K562 (cell line): ENCODE results near the gene GIMAP8. TPM values are rescaled to one million over a fixed set of nuclear protein-coding genes. Genes with fewer than 3 reads are reported as not detected.

Experiments used
- ATAC-seq: fragments of 200-7000 bp; cut with Tn5 transposase; 3 replicates; pipeline ENCODE4 v1.9.1; 2020; ENCODE audit warnings: moderate library complexity
- BruUV-seq: library from RNA; stranded (reverse); fragments of 400-500 nt; replicated peaks from 2 replicates; lab custom pipeline; 2021; lab: Mats Ljungman, UMichigan
- CTCF ChIA-PET: fragments of 300-600 bp; formaldehyde crosslinking; extraction: SDS; loops from one replicate; lab custom pipeline; 2021; ENCODE audit warnings: low intra/inter-chr PET ratio; lab: Yijun Ruan, JAX
- POLR2A ChIA-PET: fragments of 300-600, 350-650 bp; sonication (Branson Sonifier 250); formaldehyde crosslinking; extraction: SDS; loops from one replicate; lab custom pipeline; 2021; ENCODE audit warnings: antibody characterized with exemption, inconsistent platforms; lab: Yijun Ruan, JAX
- DNase-seq, 4 experiments: peaks; one replicate each; pipeline versions ENCODE4 v3.0.0 to v3.0.0-alpha.2; 2011 to 2018; ENCODE audit warnings: low spot score in 3 of 4, mixed read lengths in 3 of 4; ENCODE audit errors: extremely low read depth in 1 of 4
- FAIRE-seq: peaks from 2 replicates; lab custom pipeline; 2011; peaks lifted over from hg19 to GRCh38; lab: Jason Lieb, UNC
- H2AFZ ChIP-seq: 2 replicates; pipeline ENCODE4 v1.6.0; 2011; ENCODE audit warnings: low read depth, low read length, control low read depth, inconsistent platforms
- H3K27ac ChIP-seq: fragments of 200-600 bp; 3 replicates; pipeline ENCODE4 v1.8.0; 2011; ENCODE audit warnings: low read depth, mild to moderate bottlenecking, control low read depth, inconsistent platforms, low read length, moderate library complexity, mixed read lengths; ENCODE audit errors: extremely low read depth
- H3K27me3 ChIP-seq, 2 experiments: fragments of 300-600 bp in 1 of 2; 2 replicates in 1 of 2; 3 replicates in 1 of 2; pipeline versions ENCODE4 v1.6.0 to v1.8.0; 2011; ENCODE audit warnings: inconsistent platforms in 2 of 2, low read length in 2 of 2, mild to moderate bottlenecking in 1 of 2, mixed read lengths in 1 of 2, moderate library complexity in 1 of 2; ENCODE audit not compliant: control insufficient read depth in 2 of 2, insufficient read depth in 2 of 2
- H3K36me3 ChIP-seq: fragments of 300-600 bp; 3 replicates; pipeline ENCODE4 v1.8.0; 2011; ENCODE audit warnings: mild to moderate bottlenecking, low read length, inconsistent platforms; ENCODE audit not compliant: control insufficient read depth, insufficient read depth
- H3K4me1 ChIP-seq, 2 experiments: fragments of 200-600 bp in 1 of 2; replicated peaks in 1 of 2; 2 replicates in 1 of 2; 3 replicates in 1 of 2; pipeline versions ENCODE4 v1.5.1 to v1.8.0; 2011; ENCODE audit warnings: inconsistent platforms in 2 of 2, low read length in 2 of 2, mild to moderate bottlenecking in 1 of 2, mixed read lengths in 1 of 2, moderate library complexity in 1 of 2; ENCODE audit not compliant: control insufficient read depth in 2 of 2, insufficient read depth in 2 of 2
- H3K4me2 ChIP-seq: 2 replicates; pipeline ENCODE4 v1.6.1; 2011; ENCODE audit warnings: low read length, control low read depth, inconsistent platforms, mixed read lengths; ENCODE audit not compliant: insufficient read depth
- H3K4me3 ChIP-seq: fragments of 200-600 bp; sonication (generic), shearing (Covaris generic); 2 replicates; pipeline ENCODE4 v1.5.1; 2016; ENCODE audit warnings: control low read depth, inconsistent platforms
- H3K79me2 ChIP-seq: fragments of 200-600 bp; 3 replicates; pipeline ENCODE4 v1.8.0; 2011; ENCODE audit warnings: low read length, inconsistent platforms; ENCODE audit not compliant: control insufficient read depth, insufficient read depth
- H3K9ac ChIP-seq, 2 experiments: 2 replicates each; pipeline versions ENCODE4 v1.6.0 to v1.6.1; 2011; ENCODE audit warnings: low read depth in 2 of 2, low read length in 2 of 2, control low read depth in 1 of 2, inconsistent platforms in 1 of 2, mild to moderate bottlenecking in 1 of 2, mixed read lengths in 1 of 2; ENCODE audit not compliant: insufficient read depth in 1 of 2
- H3K9me1 ChIP-seq: one replicate; pipeline ENCODE4 v1.6.0; 2011; ENCODE audit warnings: inconsistent platforms, mild to moderate bottlenecking, low read length, moderate library complexity; ENCODE audit not compliant: control insufficient read depth, insufficient read depth
- H3K9me3 ChIP-seq: replicated peaks from 2 replicates; pipeline ENCODE4 v1.5.1; 2011; ENCODE audit warnings: low read depth, low read length, inconsistent platforms; ENCODE audit not compliant: control insufficient read depth, insufficient read depth
- H4K20me1 ChIP-seq: replicated peaks from 2 replicates; pipeline ENCODE4 v1.6.1; 2011; ENCODE audit warnings: low read length, inconsistent platforms, mixed read lengths; ENCODE audit not compliant: control insufficient read depth, insufficient read depth
- ARID2 ChIP-seq: fragments of 450-650 bp; IDR thresholded peaks from 2 replicates; pipeline ENCODE4 v1.6.1; 2017; ENCODE audit warnings: antibody characterized with exemption, mild to moderate bottlenecking
- CAMTA2 ChIP-seq: fragments of 250-450 bp; sonication (Bioruptor Pico); conservative IDR thresholded peaks from 2 replicates; pipeline ENCODE4 v1.5.1; 2022
- CCAR2 ChIP-seq: fragments of 200-400 bp; formaldehyde crosslinking; IDR thresholded peaks from 2 replicates; pipeline ENCODE4 v1.6.1; 2017; ENCODE audit warnings: mild to moderate bottlenecking, low read depth, low read length
- CREB1 ChIP-seq, 2 experiments: sonication (generic) in 1 of 2; formaldehyde crosslinking in 1 of 2; IDR thresholded peaks; 2 replicates each; pipeline versions ENCODE4 v1.6.1 to v1.8.0; 2012 to 2022; ENCODE audit warnings: inconsistent platforms in 1 of 2, mild to moderate bottlenecking in 1 of 2, missing genetic modification reagents in 1 of 2, moderate library complexity in 1 of 2
- E2F3 ChIP-seq: fragments of 250-450 bp; sonication (Bioruptor Pico); IDR thresholded peaks from 2 replicates; pipeline ENCODE4 v1.4.0; 2020; ENCODE audit warnings: mild to moderate bottlenecking
- KAT7 ChIP-seq: sonication (generic); formaldehyde crosslinking; IDR thresholded peaks from 2 replicates; pipeline ENCODE4 v1.8.0; 2022; ENCODE audit warnings: missing genetic modification reagents, mild to moderate bottlenecking, borderline replicate concordance
- MTA1 ChIP-seq: fragments of 450-650 bp; IDR thresholded peaks from 2 replicates; pipeline ENCODE4 v1.6.1; 2017; ENCODE audit warnings: borderline replicate concordance
- PHB2 ChIP-seq: fragments of 450-650 bp; IDR thresholded peaks from 2 replicates; pipeline ENCODE4 v1.6.1; 2017; ENCODE audit warnings: low read depth
- POLR2H ChIP-seq: IDR thresholded peaks from 2 replicates; pipeline ENCODE4 v1.6.1; 2016; ENCODE audit warnings: missing genetic modification characterization, low read depth, mild to moderate bottlenecking, control low read depth, missing compliant biosample characterization, moderate library complexity
- POU5F1 ChIP-seq: fragments of 150-350 bp; IDR thresholded peaks from 2 replicates; pipeline ENCODE4 v1.6.1; 2014; ENCODE audit warnings: borderline replicate concordance, low read length, low read depth, mild to moderate bottlenecking; ENCODE audit not compliant: partially characterized antibody
- PRMT5 ChIP-seq: sonication (generic); formaldehyde crosslinking; IDR thresholded peaks from 2 replicates; pipeline ENCODE4 v1.5.0; 2020; ENCODE audit warnings: missing genetic modification reagents
- RBM39 ChIP-seq: fragments of 200-400 bp; formaldehyde crosslinking; optimal IDR thresholded peaks from 2 replicates; pipeline ENCODE3; 2018; ENCODE audit warnings: low read depth, low read length
- STAG1 ChIP-seq: sonication (generic); formaldehyde crosslinking; IDR thresholded peaks from 2 replicates; pipeline ENCODE4 v1.5.0; 2020; ENCODE audit warnings: missing genetic modification reagents, borderline replicate concordance
- TEAD1 ChIP-seq, 2 experiments: fragments of 450-650 bp in 1 of 2; sonication (generic) in 1 of 2; formaldehyde crosslinking; IDR thresholded peaks; 2 replicates each; pipeline versions ENCODE4 v1.4.0 to v1.8.0; 2020 to 2022; ENCODE audit warnings: mild to moderate bottlenecking in 2 of 2, missing genetic modification reagents in 1 of 2
- ZBTB17 ChIP-seq: fragments of 450-650 bp; formaldehyde crosslinking; IDR thresholded peaks from 2 replicates; pipeline ENCODE4 v1.4.0; 2020; ENCODE audit warnings: mild to moderate bottlenecking
- WGBS: fragments of 100-300 bp; shearing (Covaris generic); methylation state at CpG from one replicate; pipeline ENCODE4 v1.1.6; 2016; ENCODE audit warnings: low coverage, mixed read lengths; ENCODE audit not compliant: insufficient coverage; ENCODE audit errors: missing lambda C conversion rate; 5-methylcytosine and 5-hydroxymethylcytosine counted together
- in situ Hi-C: fragments of 300-500 bp; cut with MboI; formaldehyde crosslinking; loops from 4 replicates; pipeline ENCODE4 v1.15.0; 2018; ENCODE audit warnings: inconsistent platforms, mixed read lengths
- intact Hi-C: fragments of 100-400 bp; cut with micrococcal nuclease; formaldehyde crosslinking; loops from 2 replicates; pipeline ENCODE4 v1.14.2; 2022
- polyA plus RNA-seq, 8 experiments: library from polyadenylated mRNA; depleted of rRNA in 4 of 8; stranded (reverse) in 5 of 8; unstranded in 3 of 8; fragments of >200 nt; fragmentation: Nextera tagmentation in 2 of 8; fragmentation: Illumina TruSeq in 1 of 8; extraction: Ambion mirVana in 2 of 8; extraction: Trizol in 1 of 8; gene quantifications; 2 replicates each; pipeline versions ENCODE4 v1.2.1 to v1.2.3, GENCODE V29; 2011 to 2014; ENCODE audit warnings: inconsistent platforms in 1 of 8, missing spikeins in 1 of 8
- total RNA-seq, 7 experiments: library from RNA; depleted of rRNA in 6 of 7; stranded (reverse); fragments of >200 nt in 6 of 7; fragmentation: Illumina TruSeq in 2 of 7; extraction: Trizol in 2 of 7; gene quantifications; 2 replicates each; pipeline versions ENCODE4 v1.2.1 to v1.2.3, GENCODE V29; 2011 to 2021; ENCODE audit warnings: low replicate concordance in 1 of 7
- TF ChIP-seq, protein P1 (sequence below): sonication (generic); formaldehyde crosslinking; IDR thresholded peaks from 2 replicates; pipeline ENCODE4 v1.8.1; 2023; ENCODE audit warnings: mild to moderate bottlenecking, missing genetic modification reagents, moderate library complexity
- TF ChIP-seq, protein P2 (sequence below): fragments of 250-450 bp; sonication (Bioruptor Pico); IDR thresholded peaks from 2 replicates; pipeline ENCODE4 v1.5.0; 2021

GIMAP8 gene
- total and polyA plus RNA-seq, 9 of the 15 experiments (the other 6 are each of a cell fraction or from before 2014, with no cell fraction given): not detected

DNA sequence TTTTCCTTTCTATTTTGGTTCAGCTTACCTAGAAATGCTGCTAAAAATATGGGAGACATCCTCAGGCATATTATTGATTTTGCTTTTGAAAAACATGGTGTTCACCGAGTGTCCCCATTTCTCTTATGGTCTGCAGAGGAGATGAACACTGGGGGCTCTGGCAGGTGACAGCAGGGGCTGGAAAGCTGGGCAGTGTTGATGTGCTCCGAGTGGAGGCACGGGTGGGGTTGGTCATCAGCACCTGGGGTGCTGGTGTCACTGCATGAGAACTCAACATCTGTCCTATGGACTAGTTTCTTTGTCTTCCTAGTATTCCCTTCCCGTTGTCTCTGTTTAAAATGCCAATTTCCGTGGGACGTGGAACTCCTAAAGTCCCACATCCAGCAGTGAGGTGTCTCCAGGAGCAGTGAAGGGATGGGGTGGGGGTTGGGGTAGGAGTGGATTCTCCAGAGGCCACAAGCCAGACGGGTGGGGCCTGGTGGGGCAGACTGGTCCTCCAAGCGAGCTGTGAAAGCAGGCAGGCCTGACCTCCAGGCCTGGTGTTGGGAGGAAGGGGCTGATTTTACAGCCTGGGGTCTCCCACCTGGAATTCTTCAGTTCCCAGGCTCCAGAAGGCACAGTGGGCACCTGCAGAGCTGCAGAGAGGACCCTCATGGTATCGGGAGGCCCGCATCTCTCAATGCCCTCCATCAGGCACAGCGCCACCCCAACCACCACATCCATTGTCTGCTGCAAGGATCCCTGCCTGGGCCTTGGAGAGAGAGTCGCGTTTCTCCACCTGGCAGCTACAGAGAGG lies 46.9 kb upstream of the GIMAP8 start (continued):
- 0 out of 2 replicates have a peak, but pooled peaks have one; percentile 5 for TF ChIP-seq ZBTB17 (CRISPR knock-in tag)
- TF ChIP-seq STAG1 (CRISPR knock-in tag): peak; percentile 20; the same call in 1 of the 2 replicates
- no peak for TF ChIP-seq ARID2
- peak in 1 of 2 experiments; percentile 57; a peak in 2 of 4 replicates for TF ChIP-seq TEAD1 (CRISPR knock-in tag; IDR thresholded peaks at IDR 0.05)
- peak; percentile 51 for TF ChIP-seq KAT7 (CRISPR knock-in tag)
- peak; percentile 74; the same call in 1 of the 2 replicates for TF ChIP-seq CAMTA2
- no peak for TF ChIP-seq PHB2
- TF ChIP-seq CREB1 (IDR thresholded peaks at IDR 0.05): no peak
- TF ChIP-seq CREB1 (CRISPR knock-in tag; IDR thresholded peaks at IDR 0.05): 0 out of 2 replicates have a peak, but pooled peaks have one; percentile 12

DNA sequence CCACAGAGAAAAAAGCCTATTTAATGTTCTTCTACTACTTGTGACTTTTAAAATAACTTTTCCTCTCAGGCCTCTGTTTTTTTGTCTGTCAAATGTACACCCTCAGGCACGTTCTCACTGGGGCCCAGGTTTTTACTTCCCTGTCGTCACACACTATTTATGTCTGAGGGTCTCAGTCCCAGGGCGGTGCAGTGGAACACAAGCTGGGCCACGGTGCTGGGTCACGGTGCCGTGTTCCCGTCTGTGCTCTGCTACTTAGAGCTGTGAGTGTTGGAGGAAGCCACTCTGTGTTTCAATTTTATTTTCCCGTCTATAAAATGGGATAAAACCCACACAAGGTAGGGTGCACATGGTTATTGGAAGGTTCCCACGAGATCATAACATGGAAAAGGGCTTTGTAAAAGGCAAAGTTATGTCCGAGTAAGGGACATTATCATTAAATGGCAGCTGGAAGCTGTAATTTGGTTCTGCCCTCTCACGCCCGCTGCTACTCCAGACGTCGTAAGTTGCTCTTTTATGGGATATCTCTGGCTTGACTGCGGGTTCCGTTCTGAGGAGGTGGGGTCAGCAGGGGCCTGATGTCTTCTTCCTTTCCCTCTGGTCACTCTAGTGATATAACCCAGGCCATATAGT lies 46.1 kb upstream of the GIMAP8 start:
- Histone ChIP-seq H3K9me3 (no peaks in the 10 kb centered on the region), H3K27me3 (no peaks in the 10 kb centered on the region), H3K36me3 (peaks cover 9% of the 10 kb centered on the region; the same call in 2 of the 3 replicates), H3K27ac (peak overlapping the region; percentile 95), H3K79me2 (peaks cover 23% of the 10 kb centered on the region; the same call in 2 of the 3 replicates), H3K4me1 (peaks cover 62 to 84% of the 10 kb centered on the region in 2 experiments), H3K9me1 (peaks cover 10% of the 10 kb centered on the region), H3K4me2 (peak overlapping the region; percentile 82), H3K9ac (peak overlapping the region; percentile 91 to 94), H4K20me1 (no peaks in the 10 kb centered on the region), H3K4me3 (peak overlapping the region; percentile 65), H2AFZ (peak overlapping the region; percentile 93)
- intact Hi-C loops (loop anchor here (2.0 kb wide), 1 partner anchor 25 kb away; the partner anchor contains the start of gene ZNF775), in situ Hi-C loops (no loop called here)
- CTCF ChIA-PET: interaction anchor here (0.7 kb wide), 1 partner anchor 764 kb away, joined by 3 read pairs; no protein-coding TSS in a partner anchor
- POLR2A ChIA-PET: interaction anchor here (0.7 to 1.7 kb wide), 10 partner anchors 9 to 43 kb away, joined by 3 to 10 read pairs (median 4); partner anchors contain the start of gene REPIN1
- 17% methylated on average over 16 of the region's 16 CpGs for whole genome bisulfite sequencing
- TSS peak; percentile 92 for BruUV-seq
- peak in 1 of 4 experiments; percentile 72 for DNase-seq
- FAIRE-seq: peak; percentile 42
- ATAC-seq: peak; percentile 27; the same call in 2 of the 3 replicates
- TF ChIP-seq, protein P1, sequence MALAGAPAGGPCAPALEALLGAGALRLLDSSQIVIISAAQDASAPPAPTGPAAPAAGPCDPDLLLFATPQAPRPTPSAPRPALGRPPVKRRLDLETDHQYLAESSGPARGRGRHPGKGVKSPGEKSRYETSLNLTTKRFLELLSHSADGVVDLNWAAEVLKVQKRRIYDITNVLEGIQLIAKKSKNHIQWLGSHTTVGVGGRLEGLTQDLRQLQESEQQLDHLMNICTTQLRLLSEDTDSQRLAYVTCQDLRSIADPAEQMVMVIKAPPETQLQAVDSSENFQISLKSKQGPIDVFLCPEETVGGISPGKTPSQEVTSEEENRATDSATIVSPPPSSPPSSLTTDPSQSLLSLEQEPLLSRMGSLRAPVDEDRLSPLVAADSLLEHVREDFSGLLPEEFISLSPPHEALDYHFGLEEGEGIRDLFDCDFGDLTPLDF (CRISPR knock-in tag): peak; percentile 82; the same call in 1 of the 2 replicates
- TF ChIP-seq PRMT5: no peak
- no peak for TF ChIP-seq POU5F1
- no peak for TF ChIP-seq MTA1
- peak; percentile 31 for TF ChIP-seq RBM39
- TF ChIP-seq, protein P2, sequence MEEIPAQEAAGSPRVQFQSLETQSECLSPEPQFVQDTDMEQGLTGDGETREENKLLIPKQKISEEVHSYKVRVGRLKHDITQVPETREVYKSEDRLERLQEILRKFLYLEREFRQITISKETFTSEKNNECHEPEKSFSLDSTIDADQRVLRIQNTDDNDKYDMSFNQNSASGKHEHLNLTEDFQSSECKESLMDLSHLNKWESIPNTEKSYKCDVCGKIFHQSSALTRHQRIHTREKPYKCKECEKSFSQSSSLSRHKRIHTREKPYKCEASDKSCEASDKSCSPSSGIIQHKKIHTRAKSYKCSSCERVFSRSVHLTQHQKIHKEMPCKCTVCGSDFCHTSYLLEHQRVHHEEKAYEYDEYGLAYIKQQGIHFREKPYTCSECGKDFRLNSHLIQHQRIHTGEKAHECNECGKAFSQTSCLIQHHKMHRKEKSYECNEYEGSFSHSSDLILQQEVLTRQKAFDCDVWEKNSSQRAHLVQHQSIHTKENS (CRISPR knock-in tag): no peak
- no peak; the same call in 1 of the 2 replicates for TF ChIP-seq POLR2H
- TF ChIP-seq CCAR2: no peak
- 0 out of 2 replicates have a peak, but pooled peaks have one; percentile 55 for TF ChIP-seq E2F3 (CRISPR knock-in tag)
